ENCODE results near the gene MICU1. TPM values are rescaled to one million over a fixed set of nuclear protein-coding genes. Genes with fewer than 3 reads are reported as not detected.

MICU1 gene
- total and polyA plus RNA-seq, 2 experiments from 2014 or later: 27.5 to 52.3 TPM

- Mint-ChIP-seq H3K36me3 (ENCODE audit: low read depth) (no peaks in the 10 kb centered on the region; the same call in 2 of the 3 replicates), H3K4me3 (peak overlapping the region; percentile 97), H3K9me3 (no peaks in the 10 kb centered on the region), H3K27ac (peak overlapping the region; percentile 85), H3K4me1 (peaks cover 2% of the 10 kb centered on the region; the same call in 2 of the 3 replicates), H3K27me3 (ENCODE audit: insufficient read depth, low read depth, poor library complexity) (peaks cover 5% of the 10 kb centered on the region)
- no peaks in the 10 kb centered on the region for H3F3A ChIP-seq (replicated peaks; ENCODE audit: low read depth)
- H3K4me3 ChIP-seq: peak overlapping the region; percentile 23; the same call in 1 of the 2 replicates
- 0 out of 2 replicates have a peak overlapping the region, but pooled peaks have one; percentile 1 for H2AFZ ChIP-seq
- peaks cover 35% of the 10 kb centered on the region for H3K79me2 ChIP-seq (replicated peaks; ENCODE audit: insufficient read depth)
- peak overlapping the region; percentile 73 for H3K27ac ChIP-seq (ENCODE audit: low read depth)
- TF ChIP-seq ZNF114 (CRISPR knock-in tag; IDR thresholded peaks at IDR 0.05) (no peak), JUNB (IDR thresholded peaks at IDR 0.05; ENCODE audit: unreplicated experiment) (no peak), NANOG (IDR thresholded peaks at IDR 0.05; ENCODE audit: borderline replicate concordance) (no peak), STAT1 (IDR thresholded peaks at IDR 0.05; ENCODE audit: unreplicated experiment) (no peak), EZH2 (IDR thresholded peaks at IDR 0.05; ENCODE audit: low read depth, unreplicated experiment) (no peak), ZNF462 (CRISPR knock-in tag; IDR thresholded peaks at IDR 0.05) (no peak), ZNF331 (CRISPR knock-in tag; IDR thresholded peaks at IDR 0.05; ENCODE audit: low read depth) (no peak), EZH2phosphoT487 (IDR thresholded peaks at IDR 0.05; ENCODE audit: unreplicated experiment) (no peak), POLR2AphosphoS5 (IDR thresholded peaks at IDR 0.05; ENCODE audit: low read depth) (no peak), CREB1 (CRISPR knock-in tag; IDR thresholded peaks at IDR 0.05; ENCODE audit: low read depth) (no peak)
- TF ChIP-seq, protein P1, sequence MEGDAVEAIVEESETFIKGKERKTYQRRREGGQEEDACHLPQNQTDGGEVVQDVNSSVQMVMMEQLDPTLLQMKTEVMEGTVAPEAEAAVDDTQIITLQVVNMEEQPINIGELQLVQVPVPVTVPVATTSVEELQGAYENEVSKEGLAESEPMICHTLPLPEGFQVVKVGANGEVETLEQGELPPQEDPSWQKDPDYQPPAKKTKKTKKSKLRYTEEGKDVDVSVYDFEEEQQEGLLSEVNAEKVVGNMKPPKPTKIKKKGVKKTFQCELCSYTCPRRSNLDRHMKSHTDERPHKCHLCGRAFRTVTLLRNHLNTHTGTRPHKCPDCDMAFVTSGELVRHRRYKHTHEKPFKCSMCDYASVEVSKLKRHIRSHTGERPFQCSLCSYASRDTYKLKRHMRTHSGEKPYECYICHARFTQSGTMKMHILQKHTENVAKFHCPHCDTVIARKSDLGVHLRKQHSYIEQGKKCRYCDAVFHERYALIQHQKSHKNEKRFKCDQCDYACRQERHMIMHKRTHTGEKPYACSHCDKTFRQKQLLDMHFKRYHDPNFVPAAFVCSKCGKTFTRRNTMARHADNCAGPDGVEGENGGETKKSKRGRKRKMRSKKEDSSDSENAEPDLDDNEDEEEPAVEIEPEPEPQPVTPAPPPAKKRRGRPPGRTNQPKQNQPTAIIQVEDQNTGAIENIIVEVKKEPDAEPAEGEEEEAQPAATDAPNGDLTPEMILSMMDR (conservative IDR thresholded peaks at IDR 0.05; ENCODE audit: low read depth in 2 of 2): no peak
- TF ChIP-seq, protein P2, sequence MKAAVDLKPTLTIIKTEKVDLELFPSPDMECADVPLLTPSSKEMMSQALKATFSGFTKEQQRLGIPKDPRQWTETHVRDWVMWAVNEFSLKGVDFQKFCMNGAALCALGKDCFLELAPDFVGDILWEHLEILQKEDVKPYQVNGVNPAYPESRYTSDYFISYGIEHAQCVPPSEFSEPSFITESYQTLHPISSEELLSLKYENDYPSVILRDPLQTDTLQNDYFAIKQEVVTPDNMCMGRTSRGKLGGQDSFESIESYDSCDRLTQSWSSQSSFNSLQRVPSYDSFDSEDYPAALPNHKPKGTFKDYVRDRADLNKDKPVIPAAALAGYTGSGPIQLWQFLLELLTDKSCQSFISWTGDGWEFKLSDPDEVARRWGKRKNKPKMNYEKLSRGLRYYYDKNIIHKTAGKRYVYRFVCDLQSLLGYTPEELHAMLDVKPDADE (IDR thresholded peaks at IDR 0.05): no peak
- TF ChIP-seq, protein P3, sequence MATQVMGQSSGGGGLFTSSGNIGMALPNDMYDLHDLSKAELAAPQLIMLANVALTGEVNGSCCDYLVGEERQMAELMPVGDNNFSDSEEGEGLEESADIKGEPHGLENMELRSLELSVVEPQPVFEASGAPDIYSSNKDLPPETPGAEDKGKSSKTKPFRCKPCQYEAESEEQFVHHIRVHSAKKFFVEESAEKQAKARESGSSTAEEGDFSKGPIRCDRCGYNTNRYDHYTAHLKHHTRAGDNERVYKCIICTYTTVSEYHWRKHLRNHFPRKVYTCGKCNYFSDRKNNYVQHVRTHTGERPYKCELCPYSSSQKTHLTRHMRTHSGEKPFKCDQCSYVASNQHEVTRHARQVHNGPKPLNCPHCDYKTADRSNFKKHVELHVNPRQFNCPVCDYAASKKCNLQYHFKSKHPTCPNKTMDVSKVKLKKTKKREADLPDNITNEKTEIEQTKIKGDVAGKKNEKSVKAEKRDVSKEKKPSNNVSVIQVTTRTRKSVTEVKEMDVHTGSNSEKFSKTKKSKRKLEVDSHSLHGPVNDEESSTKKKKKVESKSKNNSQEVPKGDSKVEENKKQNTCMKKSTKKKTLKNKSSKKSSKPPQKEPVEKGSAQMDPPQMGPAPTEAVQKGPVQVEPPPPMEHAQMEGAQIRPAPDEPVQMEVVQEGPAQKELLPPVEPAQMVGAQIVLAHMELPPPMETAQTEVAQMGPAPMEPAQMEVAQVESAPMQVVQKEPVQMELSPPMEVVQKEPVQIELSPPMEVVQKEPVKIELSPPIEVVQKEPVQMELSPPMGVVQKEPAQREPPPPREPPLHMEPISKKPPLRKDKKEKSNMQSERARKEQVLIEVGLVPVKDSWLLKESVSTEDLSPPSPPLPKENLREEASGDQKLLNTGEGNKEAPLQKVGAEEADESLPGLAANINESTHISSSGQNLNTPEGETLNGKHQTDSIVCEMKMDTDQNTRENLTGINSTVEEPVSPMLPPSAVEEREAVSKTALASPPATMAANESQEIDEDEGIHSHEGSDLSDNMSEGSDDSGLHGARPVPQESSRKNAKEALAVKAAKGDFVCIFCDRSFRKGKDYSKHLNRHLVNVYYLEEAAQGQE (IDR thresholded peaks at IDR 0.05; ENCODE audit: unreplicated experiment): no peak
- H3K9me2 ChIP-seq (ENCODE audit: insufficient read depth): no peaks in the 10 kb centered on the region
- no peaks in the 10 kb centered on the region for H3K27me3 ChIP-seq (ENCODE audit: insufficient read depth)
- no peak for DNase-seq (ENCODE audit: low spot score)
- no peaks in the 10 kb centered on the region for H3K36me3 ChIP-seq (ENCODE audit: insufficient read depth)
- ATAC-seq: no peak
- H3K4me1 ChIP-seq (ENCODE audit: insufficient read depth): peaks cover 10% of the 10 kb centered on the region; the same call in 1 of the 2 replicates
- no peaks in the 10 kb centered on the region for H4K20me1 ChIP-seq (replicated peaks; ENCODE audit: insufficient read depth)
- peak overlapping the region; percentile 55 for H3K4me2 ChIP-seq
Observed at GRCh38 chr10:72626444-72626754, 520 bp upstream of the MICU1 start.

Data from GM23338 (cell line).